ENCODE measurements around the gene FN1. TPM values are rescaled to one million over a fixed set of nuclear protein-coding genes. Genes with fewer than 3 reads are reported as not detected.

The FN1 gene
- total and polyA plus RNA-seq, 2 of the 8 experiments (the other 6 are each of a cell fraction or from before 2014, with no cell fraction given): 42.9 to 109 TPM

DNA sequence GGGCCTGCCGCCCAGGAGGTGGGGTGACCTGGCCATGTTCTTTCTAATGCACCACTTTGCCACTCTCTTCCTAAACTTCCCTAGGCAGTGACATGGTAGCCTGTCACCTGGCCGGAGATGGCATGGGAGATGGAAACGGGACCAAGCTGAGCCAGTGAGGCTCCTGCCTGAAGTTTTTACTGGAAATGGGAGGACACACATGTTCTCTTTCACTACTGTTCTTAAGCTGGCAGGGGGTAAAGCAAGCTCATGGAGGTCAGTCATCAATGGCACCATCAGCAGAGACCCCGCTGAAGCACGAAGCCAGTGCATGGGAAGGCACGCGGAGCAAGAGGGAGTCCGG is 73.3 kb downstream of the FN1 start:
- peaks cover 0 to 57% (median 11%) of the 10 kb centered on the region in 4 experiments; a peak in 6 of 8 replicates for H3K36me3 ChIP-seq (ENCODE audit: control insufficient read depth in 2 of 4, insufficient read depth in 4 of 4, low read length in 3 of 4)
- TF ChIP-seq RNF2 (IDR thresholded peaks at IDR 0.05; ENCODE audit: borderline replicate concordance, low read depth, low read length, missing control alignments, poor library complexity, severe bottlenecking) (no peak), EZH2 (IDR thresholded peaks at IDR 0.05; ENCODE audit: low read depth, low read length, severe bottlenecking) (no peak), SIN3A (conservative IDR thresholded peaks at IDR 0.05 in 1 of 2, IDR thresholded peaks at IDR 0.05 in 1 of 2; ENCODE audit: low read depth in 1 of 2, low read length in 2 of 2) (no peak), SP4 (IDR thresholded peaks at IDR 0.05; ENCODE audit: low read length) (no peak), SIRT6 (IDR thresholded peaks at IDR 0.05; ENCODE audit: low read length) (no peak), POLR2AphosphoS5 (IDR thresholded peaks at IDR 0.05; ENCODE audit: low read depth, low read length) (no peak), BACH1 (IDR thresholded peaks at IDR 0.05; ENCODE audit: low read length) (no peak), TBP (IDR thresholded peaks at IDR 0.05; ENCODE audit: low read depth, low read length) (no peak), EGR1 (IDR thresholded peaks at IDR 0.05; ENCODE audit: borderline replicate concordance, low read depth, low read length) (no peak), CTBP2 (IDR thresholded peaks at IDR 0.05; ENCODE audit: borderline replicate concordance, insufficient read depth, insufficient read length, low read length) (no peak)
- TF ChIP-seq, protein P1, sequence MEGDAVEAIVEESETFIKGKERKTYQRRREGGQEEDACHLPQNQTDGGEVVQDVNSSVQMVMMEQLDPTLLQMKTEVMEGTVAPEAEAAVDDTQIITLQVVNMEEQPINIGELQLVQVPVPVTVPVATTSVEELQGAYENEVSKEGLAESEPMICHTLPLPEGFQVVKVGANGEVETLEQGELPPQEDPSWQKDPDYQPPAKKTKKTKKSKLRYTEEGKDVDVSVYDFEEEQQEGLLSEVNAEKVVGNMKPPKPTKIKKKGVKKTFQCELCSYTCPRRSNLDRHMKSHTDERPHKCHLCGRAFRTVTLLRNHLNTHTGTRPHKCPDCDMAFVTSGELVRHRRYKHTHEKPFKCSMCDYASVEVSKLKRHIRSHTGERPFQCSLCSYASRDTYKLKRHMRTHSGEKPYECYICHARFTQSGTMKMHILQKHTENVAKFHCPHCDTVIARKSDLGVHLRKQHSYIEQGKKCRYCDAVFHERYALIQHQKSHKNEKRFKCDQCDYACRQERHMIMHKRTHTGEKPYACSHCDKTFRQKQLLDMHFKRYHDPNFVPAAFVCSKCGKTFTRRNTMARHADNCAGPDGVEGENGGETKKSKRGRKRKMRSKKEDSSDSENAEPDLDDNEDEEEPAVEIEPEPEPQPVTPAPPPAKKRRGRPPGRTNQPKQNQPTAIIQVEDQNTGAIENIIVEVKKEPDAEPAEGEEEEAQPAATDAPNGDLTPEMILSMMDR (IDR thresholded peaks at IDR 0.05; ENCODE audit: control extremely low read depth in 1 of 3, insufficient read depth in 1 of 3, low read depth in 1 of 3, low read length in 3 of 3): no peak
- TF ChIP-seq, protein P2, sequence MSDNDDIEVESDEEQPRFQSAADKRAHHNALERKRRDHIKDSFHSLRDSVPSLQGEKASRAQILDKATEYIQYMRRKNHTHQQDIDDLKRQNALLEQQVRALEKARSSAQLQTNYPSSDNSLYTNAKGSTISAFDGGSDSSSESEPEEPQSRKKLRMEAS (IDR thresholded peaks at IDR 0.05): no peak

More for the DNA sequence above, 73.3 kb downstream of the FN1 start:
- ChIA-PET POLR2A (ENCODE audit: partially characterized antibody) (no interaction called here), CTCF (ENCODE audit: partially characterized antibody) (no interaction called here)
- Histone ChIP-seq H3K18ac (ENCODE audit: extremely low read depth, low read length) (no peak overlapping the region), H3K23me2 (ENCODE audit: low read depth, low read length) (no peaks in the 10 kb centered on the region), H3K79me1 (ENCODE audit: low read depth, low read length) (no peaks in the 10 kb centered on the region), H3K23ac (ENCODE audit: insufficient read length) (no peak overlapping the region), H3K4ac (replicated peaks; ENCODE audit: insufficient read length, low read depth, low read length) (no peak overlapping the region), H3K9me3 (ENCODE audit: insufficient read depth in 2 of 2, low read depth in 1 of 2, low read length in 1 of 2) (no peaks in the 10 kb centered on the region), H3K4me2 (ENCODE audit: insufficient read depth in 1 of 2, low read depth in 2 of 2, low read length in 2 of 2) (no peak overlapping the region), H4K5ac (ENCODE audit: insufficient read length, low read depth, low read length) (no peak overlapping the region), H3K79me2 (ENCODE audit: control insufficient read depth in 1 of 2, insufficient read depth in 2 of 2, low read length in 2 of 2) (no peaks in the 10 kb centered on the region), H2AFZ (ENCODE audit: low read length) (no peak overlapping the region), H2BK120ac (replicated peaks; ENCODE audit: low read depth, low read length) (no peak overlapping the region), H2BK15ac (ENCODE audit: low read length) (no peak overlapping the region), H4K91ac (replicated peaks; ENCODE audit: insufficient read length, low read length) (no peak overlapping the region), H3K27ac (ENCODE audit: low read depth, low read length) (no peak overlapping the region), H4K20me1 (replicated peaks in 1 of 2; ENCODE audit: control insufficient read depth in 1 of 2, insufficient read depth in 2 of 2, low read length in 2 of 2) (no peaks in the 10 kb centered on the region), H3K4me1 (replicated peaks in 1 of 4; ENCODE audit: control insufficient read depth in 3 of 4, insufficient read depth in 4 of 4, low read length in 3 of 4) (no peaks in the 10 kb centered on the region), H3K9ac (replicated peaks in 1 of 4; ENCODE audit: extremely low read depth in 1 of 4, low read depth in 3 of 4, low read length in 3 of 4) (no peak overlapping the region), H2BK5ac (ENCODE audit: low read depth, low read length) (no peak overlapping the region), H2BK20ac (ENCODE audit: low read length) (no peak overlapping the region), H2BK12ac (ENCODE audit: low read depth, low read length) (no peak overlapping the region), H3K27me3 (replicated peaks in 1 of 4; ENCODE audit: control insufficient read depth in 3 of 4, extremely low read depth in 1 of 4, insufficient read depth in 3 of 4, low read length in 3 of 4) (no peaks in the 10 kb centered on the region), H3K56ac (replicated peaks; ENCODE audit: insufficient read length, low read depth, low read length) (no peak overlapping the region), H3K14ac (ENCODE audit: insufficient read length) (no peak overlapping the region), H2AK5ac (ENCODE audit: low read depth, low read length) (no peak overlapping the region), H4K8ac (ENCODE audit: extremely low read depth, insufficient read depth, low read length) (no peak overlapping the region), H3K4me3 (ENCODE audit: extremely low read depth in 1 of 4, insufficient read depth in 2 of 4, low read depth in 3 of 4, low read length in 4 of 4) (no peak overlapping the region)
- FAIRE-seq: no peak
- DNase-seq (ENCODE audit: low read depth in 1 of 2, low spot score in 2 of 2): no peak
- 93% methylated on average over 8 of the region's 8 CpGs; no CpG with 5 or more reads in 1 of the 2 experiments for WGBS, 2 experiments (ENCODE audit: extremely low coverage in 1 of 2, insufficient coverage in 1 of 2, insufficient read length in 1 of 2, insufficient replicate concordance in 2 of 2, low coverage in 1 of 2, low lambda C conversion rate in 2 of 2, missing lambda C conversion rate in 1 of 2)
